Mucosa of rectum (tissue), 2 donors: ENCODE data around the gene SEMA5B.

Experiments
- H3K27ac ChIP-seq, 2 donors: one replicate each; pipeline ENCODE4 v1.7.0; 2013; ENCODE audit warnings: inconsistent platforms in 2 of 2, low read depth in 2 of 2, low read length in 2 of 2
- H3K27me3 ChIP-seq, 2 donors: one replicate each; pipeline ENCODE4 v1.7.0; 2013; ENCODE audit warnings: low read length in 2 of 2; ENCODE audit not compliant: control insufficient read depth in 2 of 2, insufficient read depth in 2 of 2
- H3K36me3 ChIP-seq, 2 donors: one replicate each; pipeline ENCODE4 v1.7.0; 2013; ENCODE audit warnings: low read length in 2 of 2; ENCODE audit not compliant: control insufficient read depth in 2 of 2, insufficient read depth in 2 of 2
- H3K4me1 ChIP-seq, 2 donors: one replicate each; pipeline ENCODE4 v1.7.0; 2013; ENCODE audit warnings: low read length in 2 of 2, mild to moderate bottlenecking in 1 of 2; ENCODE audit not compliant: control insufficient read depth in 2 of 2, insufficient read depth in 2 of 2
- H3K4me3 ChIP-seq, 2 donors: one replicate each; pipeline ENCODE4 v1.7.0; 2013; ENCODE audit warnings: low read length in 2 of 2
- H3K9ac ChIP-seq, 2 donors: one replicate each; pipeline ENCODE4 v1.7.0; 2013; ENCODE audit warnings: low read length in 2 of 2, low read depth in 1 of 2, mild to moderate bottlenecking in 1 of 2
- H3K9me3 ChIP-seq, 2 donors: one replicate each; pipeline ENCODE4 v1.7.0; 2013; ENCODE audit warnings: low read length in 2 of 2; ENCODE audit not compliant: control insufficient read depth in 2 of 2
- donor health status: healthy.
- donor health status: Normal muscosa, but diverticular disease.

SEMA5B gene

GRCh38 chr3:123042413-123042812 lies 14.8 kb upstream of the SEMA5B start:
- Histone ChIP-seq H3K4me1 (no peaks in the 10 kb centered on the region), H3K4me3 (no peak overlapping the region)

GRCh38 chr3:123039178-123039577 lies 11.6 kb upstream of the SEMA5B start:
- H3K4me3 ChIP-seq: no peak overlapping the region
- H3K9ac ChIP-seq: no peak overlapping the region
- H3K9me3 ChIP-seq: no peaks in the 10 kb centered on the region
- no peaks in the 10 kb centered on the region for H3K4me1 ChIP-seq
- H3K27me3 ChIP-seq: peaks cover 0 to 2% of the 10 kb centered on the region in 2 donors
- no peaks in the 10 kb centered on the region for H3K36me3 ChIP-seq
- H3K27ac ChIP-seq: no peak overlapping the region

More at GRCh38 chr3:123042413-123042812, 14.8 kb upstream of the SEMA5B start:
- Histone ChIP-seq H3K9me3 (no peaks in the 10 kb centered on the region), H3K27ac (no peak overlapping the region), H3K9ac (no peak overlapping the region), H3K27me3 (no peaks in the 10 kb centered on the region), H3K36me3 (no peaks in the 10 kb centered on the region)

GRCh38 chr3:123038751-123039150 lies 11.2 kb upstream of the SEMA5B start:
- Histone ChIP-seq H3K27me3 (peaks cover 0 to 2% of the 10 kb centered on the region in 2 donors), H3K36me3 (no peaks in the 10 kb centered on the region), H3K9ac (no peak overlapping the region), H3K4me3 (no peak overlapping the region), H3K4me1 (no peaks in the 10 kb centered on the region), H3K27ac (no peak overlapping the region), H3K9me3 (no peaks in the 10 kb centered on the region)

- Histone ChIP-seq H3K4me3 (no peak overlapping the region), H3K27me3 (peaks cover 0 to 2% of the 10 kb centered on the region in 2 donors), H3K9me3 (no peaks in the 10 kb centered on the region), H3K27ac (no peak overlapping the region), H3K9ac (no peak overlapping the region), H3K36me3 (no peaks in the 10 kb centered on the region), H3K4me1 (no peaks in the 10 kb centered on the region)
These were observed 9.4 kb upstream of the SEMA5B start for GRCh38 chr3:123037015-123037375.

DNA sequence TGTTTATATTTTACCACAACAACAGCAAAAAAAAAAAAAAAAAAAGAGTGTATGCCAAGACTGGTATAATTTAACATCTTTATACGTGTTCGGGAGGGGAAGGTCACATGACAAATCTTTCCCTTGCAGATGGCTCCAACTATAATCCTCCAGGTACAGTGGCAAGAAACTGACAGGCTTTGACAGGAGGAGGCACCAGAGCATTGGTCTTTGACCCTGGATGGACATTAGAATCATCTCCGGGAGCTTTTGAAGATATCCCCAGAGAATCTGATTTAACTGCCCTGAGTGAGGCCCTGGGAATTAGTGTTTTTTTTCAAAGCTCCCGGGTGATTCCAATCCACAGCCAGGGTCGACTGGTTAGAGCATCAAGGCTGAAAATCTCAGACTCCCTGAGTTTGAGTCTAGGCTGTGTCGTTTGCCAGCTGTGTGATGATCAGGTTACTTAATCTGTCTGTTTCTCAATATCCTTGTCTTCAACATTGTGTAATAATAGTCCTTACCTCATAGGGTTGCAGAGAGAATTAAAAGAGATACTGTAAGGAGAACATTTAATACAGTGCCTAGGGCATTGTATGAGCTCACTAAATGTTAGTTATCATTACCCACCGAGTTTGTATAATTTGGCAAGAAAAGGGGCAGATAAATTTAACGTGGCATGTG lies 8.9 kb upstream of the SEMA5B start:
- H3K36me3 ChIP-seq: no peaks in the 10 kb centered on the region
- H3K9me3 ChIP-seq: no peaks in the 10 kb centered on the region
- H3K4me3 ChIP-seq: no peak overlapping the region
- H3K27me3 ChIP-seq: peaks cover 0 to 2% of the 10 kb centered on the region in 2 donors
- H3K4me1 ChIP-seq: no peaks in the 10 kb centered on the region
- H3K9ac ChIP-seq: no peak overlapping the region
- no peak overlapping the region for H3K27ac ChIP-seq

DNA sequence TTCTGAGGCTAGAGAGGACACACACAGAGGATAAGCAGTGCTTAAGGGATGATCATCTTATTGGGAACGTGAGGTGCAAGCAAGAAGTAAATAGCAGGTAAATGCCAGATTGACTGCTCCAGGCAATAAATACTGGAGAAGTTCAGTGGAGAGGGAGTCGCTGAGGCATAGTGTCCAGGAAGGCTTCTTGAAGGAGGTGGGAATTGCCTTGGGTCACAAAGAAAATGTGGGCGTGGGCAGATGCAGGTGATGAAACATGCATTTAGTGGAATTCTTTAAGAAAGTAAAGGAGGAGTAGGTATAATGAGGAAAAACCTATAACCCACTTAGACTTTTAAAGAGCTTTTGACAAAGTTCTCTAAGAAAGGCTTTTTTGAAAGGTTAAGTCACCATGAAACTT lies 7.4 kb upstream of the SEMA5B start:
- H3K36me3 ChIP-seq: no peaks in the 10 kb centered on the region
- H3K4me1 ChIP-seq: no peaks in the 10 kb centered on the region
- no peaks in the 10 kb centered on the region for H3K9me3 ChIP-seq
- H3K27me3 ChIP-seq: peaks cover 3 to 4% of the 10 kb centered on the region in 2 donors
- no peak overlapping the region for H3K27ac ChIP-seq
- H3K4me3 ChIP-seq: no peak overlapping the region
- H3K9ac ChIP-seq: no peak overlapping the region

- Histone ChIP-seq H3K9ac (no peak overlapping the region), H3K4me3 (no peak overlapping the region), H3K27me3 (peaks cover 9 to 12% of the 10 kb centered on the region in 2 donors), H3K4me1 (no peaks in the 10 kb centered on the region), H3K36me3 (no peaks in the 10 kb centered on the region), H3K9me3 (no peaks in the 10 kb centered on the region), H3K27ac (no peak overlapping the region)
These were observed 6.6 kb upstream of the SEMA5B start for GRCh38 chr3:123034120-123034519.

GRCh38 chr3:123032057-123032456 lies 4.5 kb upstream of the SEMA5B start:
- peaks cover 8 to 10% of the 10 kb centered on the region in 2 donors for H3K4me1 ChIP-seq

DNA sequence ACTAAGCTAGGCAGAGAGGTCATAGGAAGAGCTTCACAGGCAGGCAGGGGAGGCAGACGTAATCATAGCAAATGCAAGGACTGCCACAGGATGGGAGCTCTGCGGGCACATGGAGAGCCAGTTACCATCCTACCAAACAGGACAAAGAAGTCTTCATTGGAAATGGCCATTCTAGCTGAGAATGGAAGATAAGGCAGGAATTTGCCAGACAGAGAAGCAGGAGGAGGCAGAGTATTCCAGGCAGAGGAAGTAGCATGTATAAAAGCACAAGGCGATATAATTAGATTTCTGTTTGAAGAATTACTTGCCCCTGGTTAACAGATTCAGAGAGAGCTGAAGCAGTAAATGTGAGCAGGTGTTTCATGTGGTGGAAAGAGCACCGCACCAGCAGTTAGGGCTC lies 3.5 kb upstream of the SEMA5B start:
- Histone ChIP-seq H3K27me3 (peaks cover 30% of the 10 kb centered on the region in 2 donors), H3K9ac (no peak overlapping the region), H3K27ac (no peak overlapping the region), H3K36me3 (no peaks in the 10 kb centered on the region), H3K4me1 (peaks cover 10 to 17% of the 10 kb centered on the region in 2 donors), H3K4me3 (no peak overlapping the region), H3K9me3 (no peaks in the 10 kb centered on the region)

More at GRCh38 chr3:123032057-123032456, 4.5 kb upstream of the SEMA5B start:
- Histone ChIP-seq H3K27ac (no peak overlapping the region), H3K9ac (no peak overlapping the region), H3K4me3 (no peak overlapping the region), H3K36me3 (no peaks in the 10 kb centered on the region), H3K27me3 (peaks cover 22 to 24% of the 10 kb centered on the region in 2 donors), H3K9me3 (no peaks in the 10 kb centered on the region)

GRCh38 chr3:123028233-123028828 lies 768 bp upstream of the SEMA5B start:
- no peaks in the 10 kb centered on the region for H3K36me3 ChIP-seq
- H3K4me3 ChIP-seq: peak overlapping the region; percentile 56 to 70
- H3K4me1 ChIP-seq: peaks cover 10 to 17% of the 10 kb centered on the region in 2 donors
- peaks cover 47 to 49% of the 10 kb centered on the region in 2 donors for H3K27me3 ChIP-seq
- H3K27ac ChIP-seq: no peak overlapping the region
- H3K9me3 ChIP-seq: no peaks in the 10 kb centered on the region
- H3K9ac ChIP-seq: peak overlapping the region in 1 of 2 donors; percentile 8
